IMR-90 (cell line): ENCODE results near the gene ZBTB46. TPM values are rescaled to one million over a fixed set of nuclear protein-coding genes. Genes with fewer than 3 reads are reported as not detected.

Source experiments
- ATAC-seq: fragments of 200-7000 bp; cut with Tn5 transposase; 2 replicates; pipeline ENCODE4 v1.9.1; 2020; ENCODE audit warnings: low read depth, mild to moderate bottlenecking, moderate library complexity
- BruUV-seq: library from RNA; stranded (reverse); fragments of 400-500 nt; replicated peaks from 2 replicates; lab custom pipeline; 2021; lab: Mats Ljungman, UMichigan
- CTCF ChIA-PET: fragments of 300-600 bp; formaldehyde crosslinking; extraction: SDS; loops from one replicate; lab custom pipeline; 2021; ENCODE audit warnings: antibody characterized with exemption; lab: Yijun Ruan, JAX
- POLR2A ChIA-PET: fragments of 300-600 bp; sonication (Branson Sonifier 250); formaldehyde crosslinking; loops from one replicate; lab custom pipeline; 2022; ENCODE audit warnings: antibody characterized with exemption; ENCODE audit not compliant: unreplicated experiment; lab: Charles Lee
- DNase-seq: peaks from one replicate; pipeline ENCODE4 v3.0.0; 2013
- H2AFZ ChIP-seq: replicated peaks from 2 replicates; pipeline ENCODE3; 2013; ENCODE audit warnings: low read length, mild to moderate bottlenecking; ENCODE audit not compliant: poor library complexity
- H2AK5ac ChIP-seq: 2 replicates; pipeline ENCODE4 v1.6.1; 2013; ENCODE audit warnings: low read depth, low read length, inconsistent platforms
- H2AK9ac ChIP-seq: replicated peaks from 2 replicates; pipeline ENCODE3; 2013; ENCODE audit warnings: mild to moderate bottlenecking, low read depth, low read length, moderate library complexity; ENCODE audit not compliant: poor library complexity
- H2BK120ac ChIP-seq: 2 replicates; pipeline ENCODE4 v1.6.1; 2013; ENCODE audit warnings: low read depth, low read length, inconsistent platforms
- H2BK15ac ChIP-seq: 3 replicates; pipeline ENCODE4 v1.6.1; 2013; ENCODE audit warnings: low read depth, low read length, inconsistent platforms
- H2BK20ac ChIP-seq: 2 replicates; pipeline ENCODE4 v1.6.1; 2013; ENCODE audit warnings: low read depth, mild to moderate bottlenecking, inconsistent platforms, low read length, moderate library complexity
- H2BK5ac ChIP-seq: 2 replicates; pipeline ENCODE4 v1.6.1; 2013; ENCODE audit warnings: mild to moderate bottlenecking, low read depth, low read length, inconsistent platforms; ENCODE audit not compliant: poor library complexity, severe bottlenecking
- H3K14ac ChIP-seq: replicated peaks from 2 replicates; pipeline ENCODE4 v1.6.1; 2013; ENCODE audit warnings: low read depth, low read length, inconsistent platforms
- H3K18ac ChIP-seq: 2 replicates; pipeline ENCODE4 v1.6.1; 2013; ENCODE audit warnings: low read depth, low read length, control low read depth
- H3K23ac ChIP-seq: 2 replicates; pipeline ENCODE4 v1.6.1; 2013; ENCODE audit warnings: low read depth, low read length, inconsistent platforms
- H3K27ac ChIP-seq: 2 replicates; pipeline ENCODE4 v1.5.1; 2013; ENCODE audit warnings: mild to moderate bottlenecking, control low read depth, low read length; ENCODE audit not compliant: insufficient read depth
- H3K27me3 ChIP-seq: 2 replicates; pipeline ENCODE4 v1.6.1; 2013; ENCODE audit warnings: low read length; ENCODE audit not compliant: control insufficient read depth, insufficient read depth
- H3K36me3 ChIP-seq: 2 replicates; pipeline ENCODE4 v1.6.1; 2013; ENCODE audit warnings: low read length, mixed read lengths; ENCODE audit not compliant: control insufficient read depth, insufficient read depth
- H3K4ac ChIP-seq: 2 replicates; pipeline ENCODE4 v1.6.1; 2013; ENCODE audit warnings: low read depth, low read length, inconsistent platforms
- H3K4me1 ChIP-seq: 2 replicates; pipeline ENCODE4 v1.6.1; 2013; ENCODE audit warnings: low read length, mixed read lengths; ENCODE audit not compliant: control insufficient read depth, insufficient read depth
- H3K4me2 ChIP-seq: 2 replicates; pipeline ENCODE4 v1.6.1; 2013; ENCODE audit warnings: low read depth, mild to moderate bottlenecking, control low read depth, low read length, moderate library complexity
- H3K4me3 ChIP-seq: 2 replicates; pipeline ENCODE4 v1.5.1; 2013; ENCODE audit warnings: low read depth, mild to moderate bottlenecking, control low read depth, low read length, moderate library complexity; ENCODE audit not compliant: insufficient read depth
- H3K56ac ChIP-seq: 2 replicates; pipeline ENCODE4 v1.6.1; 2013; ENCODE audit warnings: low read length, inconsistent platforms; ENCODE audit not compliant: insufficient read depth; ENCODE audit errors: extremely low read depth
- H3K79me1 ChIP-seq, 2 experiments: 2 replicates each; pipeline ENCODE4 v1.6.1; 2013; ENCODE audit warnings: low read length in 2 of 2, inconsistent platforms in 1 of 2, low read depth in 1 of 2
- H3K9ac ChIP-seq: 2 replicates; pipeline ENCODE4 v1.6.1; 2013; ENCODE audit warnings: low read depth, low read length, control low read depth
- H3K9me1 ChIP-seq: 2 replicates; pipeline ENCODE4 v1.6.1; 2013; ENCODE audit warnings: low read length, inconsistent platforms; ENCODE audit not compliant: insufficient read depth
- H3K9me3 ChIP-seq: 2 replicates; pipeline ENCODE4 v1.6.1; 2013; ENCODE audit warnings: low read length; ENCODE audit not compliant: control insufficient read depth, insufficient read depth
- H4K20me1 ChIP-seq: 2 replicates; pipeline ENCODE4 v1.6.1; 2013; ENCODE audit warnings: low read length, inconsistent platforms; ENCODE audit not compliant: insufficient read depth
- H4K5ac ChIP-seq: 2 replicates; pipeline ENCODE4 v1.6.1; 2013; ENCODE audit warnings: mild to moderate bottlenecking, low read depth, low read length, control low read depth
- H4K8ac ChIP-seq, 2 experiments: 2 replicates each; pipeline ENCODE4 v1.6.1; 2013; ENCODE audit warnings: low read depth in 2 of 2, low read length in 2 of 2, control low read depth in 1 of 2, inconsistent platforms in 1 of 2
- H4K91ac ChIP-seq: 2 replicates; pipeline ENCODE4 v1.6.1; 2013; ENCODE audit warnings: low read depth, low read length, inconsistent platforms; ENCODE audit not compliant: insufficient read depth
- BHLHE40 ChIP-seq: fragments of 150-350 bp; IDR thresholded peaks from 2 replicates; pipeline ENCODE4 v1.6.1; 2016; ENCODE audit warnings: mild to moderate bottlenecking, low read depth, low read length
- CEBPB ChIP-seq: IDR thresholded peaks from 2 replicates; pipeline ENCODE4 v1.6.1; 2012; ENCODE audit warnings: low read depth, low read length, improper control_type of control experiment
- CHD1 ChIP-seq: IDR thresholded peaks from 2 replicates; pipeline ENCODE4 v1.6.1; 2012; ENCODE audit warnings: low read depth, low read length, improper control_type of control experiment
- FOS ChIP-seq: fragments of 150-350 bp; IDR thresholded peaks from 2 replicates; pipeline ENCODE4 v1.6.1; 2016; ENCODE audit warnings: low read depth, low read length
- MXI1 ChIP-seq: IDR thresholded peaks from 2 replicates; pipeline ENCODE4 v1.6.1; 2012; ENCODE audit warnings: low read depth, mild to moderate bottlenecking, low read length, moderate library complexity, borderline replicate concordance
- RAD21 ChIP-seq: IDR thresholded peaks from 2 replicates; pipeline ENCODE4 v1.6.1; 2012; ENCODE audit warnings: low read length, improper control_type of control experiment
- RCOR1 ChIP-seq: IDR thresholded peaks from 2 replicates; pipeline ENCODE4 v1.6.1; 2012; ENCODE audit warnings: mild to moderate bottlenecking, low read length, improper control_type of control experiment; ENCODE audit not compliant: insufficient replicate concordance
- RFX5 ChIP-seq: IDR thresholded peaks from 2 replicates; pipeline ENCODE4 v1.8.0; 2012; ENCODE audit warnings: low read depth, mild to moderate bottlenecking, low read length, moderate library complexity
- SMC3 ChIP-seq: fragments of 150-350 bp; IDR thresholded peaks from 2 replicates; pipeline ENCODE4 v1.6.1; 2016; ENCODE audit warnings: low read depth, mild to moderate bottlenecking, antibody characterized with exemption, low read length, moderate library complexity
- WGBS, 2 experiments: methylation state at CpG; one replicate each; pipeline versions ENCODE4 v1.1.5 to v1.1.7; 2013; ENCODE audit warnings: missing lambda C conversion rate in 2 of 2; ENCODE audit not compliant: insufficient read length in 1 of 2; ENCODE audit errors: extremely low coverage in 2 of 2; 5-methylcytosine and 5-hydroxymethylcytosine counted together
- dilution Hi-C: fragments of 300-500 bp; cut with HindIII; formaldehyde crosslinking; loops from one replicate; pipeline ENCODE4 v1.14.3; 2018; ENCODE audit warnings: low sequenced_read_pairs; ENCODE audit not compliant: unreplicated experiment
- in situ Hi-C: fragments of 300-500 bp; cut with MboI; formaldehyde crosslinking; loops from 3 replicates; pipeline ENCODE4 v1.14.3; 2019; ENCODE audit warnings: low sequenced_read_pairs, inconsistent platforms, mixed read lengths
- intact Hi-C: fragments of 100-400 bp; cut with micrococcal nuclease; formaldehyde crosslinking; loops from 2 replicates; pipeline ENCODE4 v1.10.0; 2022
- polyA plus RNA-seq, 3 experiments: library from polyadenylated mRNA; depleted of rRNA; stranded (reverse); fragments of >200 nt; gene quantifications; 2 replicates each; pipeline ENCODE4 v1.2.3, GENCODE V29; 2012; ENCODE audit warnings: low replicate concordance in 1 of 3
- total RNA-seq: library from RNA; depleted of rRNA; stranded (reverse); fragments of >200 nt; gene quantifications from 2 replicates; pipeline ENCODE4 v1.2.3, GENCODE V29; 2012
- TF ChIP-seq, protein P1 (sequence below): conservative IDR thresholded peaks from 2 replicates; pipeline ENCODE4 v1.5.1; 2012; ENCODE audit warnings: mild to moderate bottlenecking, low read depth, low read length, improper control_type of control experiment
- TF ChIP-seq, protein P2 (sequence below): fragments of 150-350 bp; IDR thresholded peaks from 2 replicates; pipeline ENCODE4 v1.6.1; 2016; ENCODE audit warnings: low read depth, mild to moderate bottlenecking, low read length, moderate library complexity, borderline replicate concordance
- TF ChIP-seq, protein P3 (sequence below): fragments of 150-350 bp; IDR thresholded peaks from 2 replicates; pipeline ENCODE4 v1.6.1; 2017; ENCODE audit warnings: mild to moderate bottlenecking, antibody characterized with exemption, low read length, low read depth

ZBTB46 gene
- total and polyA plus RNA-seq, 2 of the 4 experiments (the other 2 are of a cell fraction) = 4.2 to 14.9 TPM

DNA sequence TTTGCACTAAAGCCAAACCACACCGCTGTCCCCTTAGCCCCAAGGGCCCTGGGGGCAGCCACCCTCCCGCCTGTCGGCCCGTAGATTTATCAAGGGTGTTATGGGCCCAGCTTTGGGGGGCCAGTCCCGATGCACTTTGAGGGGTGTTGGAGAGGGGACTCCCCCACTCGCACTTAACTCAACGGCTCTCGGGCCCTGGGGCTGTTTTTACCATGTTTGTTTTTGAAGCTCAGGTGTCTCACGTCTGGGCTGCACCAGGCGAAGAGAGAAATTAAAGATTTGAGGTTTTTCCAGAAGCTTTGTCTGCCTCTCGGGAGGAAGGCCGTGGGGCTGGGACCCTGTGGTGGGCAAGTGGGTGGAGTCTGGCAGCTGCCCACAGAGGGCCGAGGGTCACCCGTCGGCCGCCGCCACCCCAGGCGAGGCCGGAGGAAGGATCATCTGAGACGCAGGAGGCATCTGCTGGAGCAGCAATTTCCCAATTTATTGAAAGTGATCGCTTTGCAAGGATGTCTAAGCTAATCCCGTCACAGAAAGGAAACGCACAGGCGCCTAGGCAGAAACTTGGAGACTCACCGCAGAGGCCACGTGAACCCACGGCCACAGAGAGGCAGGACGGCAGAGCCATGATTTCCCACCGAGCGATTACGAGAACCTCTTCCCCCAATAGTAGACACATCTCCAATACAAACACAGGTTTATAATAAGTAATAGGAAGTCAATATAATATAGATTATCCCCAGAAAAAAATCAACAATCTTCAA, 87.7 kb downstream of the ZBTB46 start:
- CTCF ChIA-PET = no interaction called here

More for the DNA sequence above, 87.7 kb downstream of the ZBTB46 start:
- Histone ChIP-seq H3K9ac (no peak overlapping the region), H3K27me3 (no peaks in the 10 kb centered on the region), H3K4ac (no peak overlapping the region), H3K36me3 (peaks cover 30% of the 10 kb centered on the region; the same call in 1 of the 2 replicates), H3K9me3 (no peaks in the 10 kb centered on the region), H2BK120ac (no peak overlapping the region), H3K18ac (no peak overlapping the region), H4K20me1 (peaks cover 11% of the 10 kb centered on the region), H2AK9ac (no peak overlapping the region), H2AFZ (no peak overlapping the region), H2BK15ac (no peak overlapping the region), H2BK20ac (no peak overlapping the region), H3K4me2 (no peak overlapping the region), H4K8ac (no peak overlapping the region), H4K5ac (no peak overlapping the region), H4K91ac (no peak overlapping the region), H3K79me1 (peaks cover 4 to 9% of the 10 kb centered on the region in 2 experiments; a peak in 2 of 4 replicates), H2AK5ac (no peak overlapping the region), H3K9me1 (no peaks in the 10 kb centered on the region), H3K14ac (no peak overlapping the region), H3K27ac (no peak overlapping the region), H3K56ac (no peak overlapping the region), H2BK5ac (no peak overlapping the region), H3K4me1 (peaks cover 10% of the 10 kb centered on the region), H3K4me3 (no peak overlapping the region), H3K23ac (no peak overlapping the region)
- ATAC-seq (no peak), DNase-seq (no peak)
- TF ChIP-seq RAD21 = no peak
- TF ChIP-seq RCOR1 = no peak
- TF ChIP-seq, protein P1, sequence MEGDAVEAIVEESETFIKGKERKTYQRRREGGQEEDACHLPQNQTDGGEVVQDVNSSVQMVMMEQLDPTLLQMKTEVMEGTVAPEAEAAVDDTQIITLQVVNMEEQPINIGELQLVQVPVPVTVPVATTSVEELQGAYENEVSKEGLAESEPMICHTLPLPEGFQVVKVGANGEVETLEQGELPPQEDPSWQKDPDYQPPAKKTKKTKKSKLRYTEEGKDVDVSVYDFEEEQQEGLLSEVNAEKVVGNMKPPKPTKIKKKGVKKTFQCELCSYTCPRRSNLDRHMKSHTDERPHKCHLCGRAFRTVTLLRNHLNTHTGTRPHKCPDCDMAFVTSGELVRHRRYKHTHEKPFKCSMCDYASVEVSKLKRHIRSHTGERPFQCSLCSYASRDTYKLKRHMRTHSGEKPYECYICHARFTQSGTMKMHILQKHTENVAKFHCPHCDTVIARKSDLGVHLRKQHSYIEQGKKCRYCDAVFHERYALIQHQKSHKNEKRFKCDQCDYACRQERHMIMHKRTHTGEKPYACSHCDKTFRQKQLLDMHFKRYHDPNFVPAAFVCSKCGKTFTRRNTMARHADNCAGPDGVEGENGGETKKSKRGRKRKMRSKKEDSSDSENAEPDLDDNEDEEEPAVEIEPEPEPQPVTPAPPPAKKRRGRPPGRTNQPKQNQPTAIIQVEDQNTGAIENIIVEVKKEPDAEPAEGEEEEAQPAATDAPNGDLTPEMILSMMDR = no peak
- no peak for TF ChIP-seq MXI1
- no peak for TF ChIP-seq RFX5
- TF ChIP-seq, protein P2, sequence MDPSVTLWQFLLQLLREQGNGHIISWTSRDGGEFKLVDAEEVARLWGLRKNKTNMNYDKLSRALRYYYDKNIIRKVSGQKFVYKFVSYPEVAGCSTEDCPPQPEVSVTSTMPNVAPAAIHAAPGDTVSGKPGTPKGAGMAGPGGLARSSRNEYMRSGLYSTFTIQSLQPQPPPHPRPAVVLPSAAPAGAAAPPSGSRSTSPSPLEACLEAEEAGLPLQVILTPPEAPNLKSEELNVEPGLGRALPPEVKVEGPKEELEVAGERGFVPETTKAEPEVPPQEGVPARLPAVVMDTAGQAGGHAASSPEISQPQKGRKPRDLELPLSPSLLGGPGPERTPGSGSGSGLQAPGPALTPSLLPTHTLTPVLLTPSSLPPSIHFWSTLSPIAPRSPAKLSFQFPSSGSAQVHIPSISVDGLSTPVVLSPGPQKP = no peak
- TF ChIP-seq, protein P3, sequence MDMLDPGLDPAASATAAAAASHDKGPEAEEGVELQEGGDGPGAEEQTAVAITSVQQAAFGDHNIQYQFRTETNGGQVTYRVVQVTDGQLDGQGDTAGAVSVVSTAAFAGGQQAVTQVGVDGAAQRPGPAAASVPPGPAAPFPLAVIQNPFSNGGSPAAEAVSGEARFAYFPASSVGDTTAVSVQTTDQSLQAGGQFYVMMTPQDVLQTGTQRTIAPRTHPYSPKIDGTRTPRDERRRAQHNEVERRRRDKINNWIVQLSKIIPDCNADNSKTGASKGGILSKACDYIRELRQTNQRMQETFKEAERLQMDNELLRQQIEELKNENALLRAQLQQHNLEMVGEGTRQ = no peak
- TF ChIP-seq CHD1 = no peak
- TF ChIP-seq SMC3 = no peak
- no peak for TF ChIP-seq CEBPB
- TF ChIP-seq FOS = no peak
- TF ChIP-seq BHLHE40 = no peak
- in situ Hi-C loops = no loop called here
- POLR2A ChIA-PET = no interaction called here
- dilution Hi-C loops = no loop called here
- intact Hi-C loops = no loop called here
- WGBS, 2 experiments = 83% methylated on average over 16 of the region's 31 CpGs; no CpG with 5 or more reads in 1 of the 2 experiments
- BruUV-seq = no TSS peak
